Astrocyte (in vitro differentiated cells and primary cell): ENCODE data around the gene VENTX. TPM values are rescaled to one million over a fixed set of nuclear protein-coding genes. Genes with fewer than 3 reads are reported as not detected.

ENCODE experiments used
- DNase-seq: peaks from one replicate; pipeline ENCODE4 v3.0.0-alpha.2; 2010; ENCODE audit warnings: low read depth
- FAIRE-seq: peaks from 2 replicates; lab custom pipeline; 2011; peaks lifted over from hg19 to GRCh38; lab: Jason Lieb, UNC
- H2AFZ ChIP-seq: 2 replicates; pipeline ENCODE4 v1.6.0; 2012; ENCODE audit warnings: low read depth, low read length, inconsistent platforms
- H3K27ac ChIP-seq: 2 replicates; pipeline ENCODE4 v1.5.1; 2011; ENCODE audit warnings: low read depth, low read length, inconsistent platforms
- H3K27me3 ChIP-seq: 2 replicates; pipeline ENCODE4 v1.6.0; 2011; ENCODE audit warnings: low read length, inconsistent platforms; ENCODE audit not compliant: insufficient read depth
- H3K36me3 ChIP-seq: 2 replicates; pipeline ENCODE4 v1.5.1; 2011; ENCODE audit warnings: low read length, inconsistent platforms; ENCODE audit not compliant: insufficient read depth
- H3K4me1 ChIP-seq: 2 replicates; pipeline ENCODE4 v1.5.1; 2011; ENCODE audit warnings: low read length, inconsistent platforms; ENCODE audit not compliant: insufficient read depth
- H3K4me2 ChIP-seq: 2 replicates; pipeline ENCODE4 v1.6.0; 2012; ENCODE audit warnings: low read length, inconsistent platforms
- H3K4me3 ChIP-seq: 2 replicates; pipeline ENCODE4 v1.5.1; 2011; ENCODE audit warnings: low read depth, mild to moderate bottlenecking, low read length, inconsistent platforms; ENCODE audit not compliant: insufficient read depth
- H3K79me2 ChIP-seq: 2 replicates; pipeline ENCODE4 v1.6.0; 2012; ENCODE audit warnings: mild to moderate bottlenecking, low read length, inconsistent platforms; ENCODE audit not compliant: insufficient read depth
- H3K9ac ChIP-seq: 2 replicates; pipeline ENCODE4 v1.6.0; 2012; ENCODE audit warnings: mild to moderate bottlenecking, low read length, inconsistent platforms
- H3K9me3 ChIP-seq: 2 replicates; pipeline ENCODE4 v1.5.1; 2012; ENCODE audit warnings: low read depth, mild to moderate bottlenecking, low read length, inconsistent platforms; ENCODE audit not compliant: insufficient read depth
- H4K20me1 ChIP-seq: 2 replicates; pipeline ENCODE4 v1.6.0; 2012; ENCODE audit warnings: low read length, inconsistent platforms; ENCODE audit not compliant: insufficient read depth
- H3K27ac Mint-ChIP-seq: one replicate; pipeline ENCODE4 v1.8.0; 2021; ENCODE audit warnings: mild to moderate bottlenecking, mixed read lengths; ENCODE audit not compliant: unreplicated experiment
- H3K27me3 Mint-ChIP-seq: one replicate; pipeline ENCODE4 v1.8.0; 2021; ENCODE audit warnings: low read depth, mixed read lengths; ENCODE audit not compliant: unreplicated experiment
- H3K36me3 Mint-ChIP-seq: one replicate; pipeline ENCODE4 v1.8.0; 2021; ENCODE audit warnings: low read depth, mixed read lengths; ENCODE audit not compliant: unreplicated experiment
- H3K4me1 Mint-ChIP-seq: one replicate; pipeline ENCODE4 v1.8.0; 2021; ENCODE audit warnings: low read depth, mixed read lengths; ENCODE audit not compliant: unreplicated experiment
- H3K4me3 Mint-ChIP-seq: one replicate; pipeline ENCODE4 v1.8.0; 2021; ENCODE audit warnings: mild to moderate bottlenecking, moderate library complexity, mixed read lengths; ENCODE audit not compliant: unreplicated experiment
- H3K9me3 Mint-ChIP-seq: one replicate; pipeline ENCODE4 v1.8.0; 2021; ENCODE audit warnings: mild to moderate bottlenecking, mixed read lengths; ENCODE audit not compliant: unreplicated experiment
- CTCF ChIP-seq: IDR thresholded peaks from 2 replicates; pipeline ENCODE4 v1.5.1; 2011; ENCODE audit warnings: low read depth, mild to moderate bottlenecking, inconsistent platforms, low read length, moderate library complexity; ENCODE audit not compliant: insufficient read depth
- EZH2 ChIP-seq: IDR thresholded peaks from 2 replicates; pipeline ENCODE4 v1.6.1; 2012; ENCODE audit warnings: mild to moderate bottlenecking, low read length, inconsistent platforms; ENCODE audit not compliant: insufficient read depth
- total RNA-seq: library from RNA; stranded (reverse); gene quantifications from 2 replicates; pipeline ENCODE4 v1.2.1, GENCODE V29; 2021

Gene VENTX
- total RNA-seq, 1 donor from 2014 or later = 0.11 TPM

- no peak for FAIRE-seq
These were observed 33.2 kb upstream of the VENTX start for GRCh38 chr10:133204226-133205015.

GRCh38 chr10:133205146-133205545, 32.5 kb upstream of the VENTX start:
- no peak for FAIRE-seq
- H3K27ac Mint-ChIP-seq = no peak overlapping the region
- H2AFZ ChIP-seq = no peak overlapping the region
- no peak overlapping the region for H3K4me3 Mint-ChIP-seq
- no peak overlapping the region for H3K4me2 ChIP-seq
- no peak for TF ChIP-seq EZH2
- TF ChIP-seq CTCF = no peak
- H3K27ac ChIP-seq = no peak overlapping the region
- no peak overlapping the region for H3K4me3 ChIP-seq
- no peaks in the 10 kb centered on the region for H3K4me1 ChIP-seq
- H3K4me1 Mint-ChIP-seq = no peaks in the 10 kb centered on the region
- peaks cover 5% of the 10 kb centered on the region for H3K9me3 ChIP-seq
- H3K9me3 Mint-ChIP-seq = no peaks in the 10 kb centered on the region
- H3K27me3 Mint-ChIP-seq = peaks cover 9% of the 10 kb centered on the region
- H4K20me1 ChIP-seq = no peaks in the 10 kb centered on the region
- H3K36me3 Mint-ChIP-seq = no peaks in the 10 kb centered on the region
- H3K36me3 ChIP-seq = no peaks in the 10 kb centered on the region
- H3K79me2 ChIP-seq = no peaks in the 10 kb centered on the region
- no peak overlapping the region for H3K9ac ChIP-seq
- no peak for DNase-seq
- no peaks in the 10 kb centered on the region for H3K27me3 ChIP-seq

More at GRCh38 chr10:133204226-133205015, 33.2 kb upstream of the VENTX start:
- H3K9ac ChIP-seq = no peak overlapping the region
- no peaks in the 10 kb centered on the region for H4K20me1 ChIP-seq
- no peaks in the 10 kb centered on the region for H3K4me1 ChIP-seq
- Mint-ChIP-seq H3K9me3 (no peaks in the 10 kb centered on the region), H3K4me1 (no peaks in the 10 kb centered on the region), H3K27ac (no peak overlapping the region), H3K4me3 (no peak overlapping the region), H3K27me3 (peaks cover 9% of the 10 kb centered on the region), H3K36me3 (no peaks in the 10 kb centered on the region)
- peaks cover 5% of the 10 kb centered on the region for H3K9me3 ChIP-seq
- no peak overlapping the region for H3K4me2 ChIP-seq
- no peaks in the 10 kb centered on the region for H3K36me3 ChIP-seq
- TF ChIP-seq CTCF (no peak), EZH2 (no peak)
- H2AFZ ChIP-seq = no peak overlapping the region
- DNase-seq = no peak
- H3K27ac ChIP-seq = no peak overlapping the region
- H3K4me3 ChIP-seq = no peak overlapping the region
- no peaks in the 10 kb centered on the region for H3K79me2 ChIP-seq
- no peaks in the 10 kb centered on the region for H3K27me3 ChIP-seq

GRCh38 chr10:133206356-133207040, 31.2 kb upstream of the VENTX start:
- Mint-ChIP-seq H3K27me3 (peaks cover 5% of the 10 kb centered on the region), H3K4me1 (no peaks in the 10 kb centered on the region), H3K36me3 (no peaks in the 10 kb centered on the region), H3K27ac (no peak overlapping the region), H3K4me3 (no peak overlapping the region), H3K9me3 (no peaks in the 10 kb centered on the region)
- H3K79me2 ChIP-seq = no peaks in the 10 kb centered on the region
- H3K4me1 ChIP-seq = no peaks in the 10 kb centered on the region
- H3K27ac ChIP-seq = no peak overlapping the region
- DNase-seq = no peak
- TF ChIP-seq CTCF (no peak), EZH2 (no peak)
- no peak overlapping the region for H3K9ac ChIP-seq
- peaks cover 5% of the 10 kb centered on the region for H3K9me3 ChIP-seq
- no peak overlapping the region for H3K4me3 ChIP-seq
- H3K36me3 ChIP-seq = no peaks in the 10 kb centered on the region
- no peak for FAIRE-seq
- no peak overlapping the region for H3K4me2 ChIP-seq
- H4K20me1 ChIP-seq = no peaks in the 10 kb centered on the region
- no peaks in the 10 kb centered on the region for H3K27me3 ChIP-seq
- no peak overlapping the region for H2AFZ ChIP-seq
